Osteocyte (in vitro differentiated cells): ENCODE measurements around the gene CORO1C. TPM values are rescaled to one million over a fixed set of nuclear protein-coding genes. Genes with fewer than 3 reads are reported as not detected.

ENCODE experiments used
- DNase-seq: peaks from one replicate; pipeline ENCODE4 v3.0.0; 2021; ENCODE audit warnings: mixed read lengths; ENCODE audit not compliant: unreplicated experiment; ENCODE audit errors: extremely low spot score
- H3K27ac Mint-ChIP-seq: one replicate; pipeline ENCODE4 v1.8.0; 2021; ENCODE audit warnings: mild to moderate bottlenecking, mixed read lengths; ENCODE audit not compliant: unreplicated experiment
- H3K27me3 Mint-ChIP-seq: one replicate; pipeline ENCODE4 v1.8.0; 2021; ENCODE audit warnings: mixed read lengths; ENCODE audit not compliant: unreplicated experiment
- H3K36me3 Mint-ChIP-seq: one replicate; pipeline ENCODE4 v1.8.0; 2021; ENCODE audit warnings: mixed read lengths; ENCODE audit not compliant: unreplicated experiment
- H3K4me1 Mint-ChIP-seq: one replicate; pipeline ENCODE4 v1.8.0; 2021; ENCODE audit warnings: mixed read lengths; ENCODE audit not compliant: unreplicated experiment
- H3K4me3 Mint-ChIP-seq: one replicate; pipeline ENCODE4 v1.8.0; 2021; ENCODE audit warnings: mild to moderate bottlenecking, moderate library complexity, mixed read lengths; ENCODE audit not compliant: unreplicated experiment
- H3K9me3 Mint-ChIP-seq: one replicate; pipeline ENCODE4 v1.8.0; 2021; ENCODE audit warnings: mixed read lengths; ENCODE audit not compliant: unreplicated experiment
- total RNA-seq: library from RNA; stranded (reverse); gene quantifications from 2 replicates; pipeline ENCODE4 v1.2.1, GENCODE V29; 2021
- TF ChIP-seq, protein P1 (sequence below): fragments of 200-600 bp; sonication (generic); IDR thresholded peaks from 2 replicates; pipeline ENCODE4 v1.5.0; 2021; ENCODE audit warnings: antibody characterized with exemption, mild to moderate bottlenecking, moderate library complexity

CORO1C gene
- total RNA-seq, 1 donor from 2014 or later = 234 TPM

DNA sequence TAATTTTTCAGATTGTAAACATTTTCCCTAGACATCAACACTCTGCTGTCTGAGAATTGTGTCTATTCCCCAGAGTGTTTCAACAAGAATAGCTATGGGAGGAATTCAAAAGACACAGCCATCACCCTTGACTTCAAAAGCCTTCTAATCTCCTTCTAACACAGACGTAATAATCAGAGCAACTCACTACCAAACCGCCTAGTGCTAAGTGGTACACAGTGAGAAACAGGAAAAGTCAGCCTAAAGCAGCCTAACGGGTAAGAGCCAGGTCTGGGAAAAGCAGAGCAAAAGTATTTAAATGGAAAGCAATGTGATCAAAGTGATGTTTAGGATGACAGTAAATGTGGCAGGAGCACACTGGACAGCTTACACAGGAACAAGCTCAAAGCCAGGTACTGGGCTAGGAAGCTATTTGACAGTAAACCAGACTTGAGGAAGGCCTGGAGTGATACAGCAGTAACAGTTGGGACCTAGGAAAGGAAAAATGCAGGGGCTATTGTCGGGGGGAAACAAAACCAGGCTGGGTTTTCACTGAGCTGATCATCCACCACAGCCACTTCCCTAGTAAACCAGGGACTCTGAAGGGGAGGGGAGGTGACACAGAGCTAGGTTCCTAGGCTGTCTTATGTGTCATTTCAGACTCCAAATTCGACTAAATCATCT, 29.4 kb downstream of the CORO1C start:
- H3K36me3 Mint-ChIP-seq = peaks cover 51% of the 10 kb centered on the region
- H3K4me1 Mint-ChIP-seq = peaks cover 65% of the 10 kb centered on the region
- peak overlapping the region; percentile 70 for H3K27ac Mint-ChIP-seq
- no peaks in the 10 kb centered on the region for H3K9me3 Mint-ChIP-seq
- no peaks in the 10 kb centered on the region for H3K27me3 Mint-ChIP-seq
- TF ChIP-seq, protein P1, sequence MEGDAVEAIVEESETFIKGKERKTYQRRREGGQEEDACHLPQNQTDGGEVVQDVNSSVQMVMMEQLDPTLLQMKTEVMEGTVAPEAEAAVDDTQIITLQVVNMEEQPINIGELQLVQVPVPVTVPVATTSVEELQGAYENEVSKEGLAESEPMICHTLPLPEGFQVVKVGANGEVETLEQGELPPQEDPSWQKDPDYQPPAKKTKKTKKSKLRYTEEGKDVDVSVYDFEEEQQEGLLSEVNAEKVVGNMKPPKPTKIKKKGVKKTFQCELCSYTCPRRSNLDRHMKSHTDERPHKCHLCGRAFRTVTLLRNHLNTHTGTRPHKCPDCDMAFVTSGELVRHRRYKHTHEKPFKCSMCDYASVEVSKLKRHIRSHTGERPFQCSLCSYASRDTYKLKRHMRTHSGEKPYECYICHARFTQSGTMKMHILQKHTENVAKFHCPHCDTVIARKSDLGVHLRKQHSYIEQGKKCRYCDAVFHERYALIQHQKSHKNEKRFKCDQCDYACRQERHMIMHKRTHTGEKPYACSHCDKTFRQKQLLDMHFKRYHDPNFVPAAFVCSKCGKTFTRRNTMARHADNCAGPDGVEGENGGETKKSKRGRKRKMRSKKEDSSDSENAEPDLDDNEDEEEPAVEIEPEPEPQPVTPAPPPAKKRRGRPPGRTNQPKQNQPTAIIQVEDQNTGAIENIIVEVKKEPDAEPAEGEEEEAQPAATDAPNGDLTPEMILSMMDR = no peak
- H3K4me3 Mint-ChIP-seq = no peak overlapping the region
- DNase-seq = no peak

GRCh38 chr12:108700833-108701541, 30.3 kb downstream of the CORO1C start:
- H3K36me3 Mint-ChIP-seq = peaks cover 45% of the 10 kb centered on the region
- H3K27ac Mint-ChIP-seq = peak overlapping the region; percentile 70
- no peaks in the 10 kb centered on the region for H3K27me3 Mint-ChIP-seq
- DNase-seq = no peak
- H3K4me1 Mint-ChIP-seq = peaks cover 70% of the 10 kb centered on the region
- H3K4me3 Mint-ChIP-seq = no peak overlapping the region
- TF ChIP-seq, protein P1 = no peak
- H3K9me3 Mint-ChIP-seq = no peaks in the 10 kb centered on the region

DNA sequence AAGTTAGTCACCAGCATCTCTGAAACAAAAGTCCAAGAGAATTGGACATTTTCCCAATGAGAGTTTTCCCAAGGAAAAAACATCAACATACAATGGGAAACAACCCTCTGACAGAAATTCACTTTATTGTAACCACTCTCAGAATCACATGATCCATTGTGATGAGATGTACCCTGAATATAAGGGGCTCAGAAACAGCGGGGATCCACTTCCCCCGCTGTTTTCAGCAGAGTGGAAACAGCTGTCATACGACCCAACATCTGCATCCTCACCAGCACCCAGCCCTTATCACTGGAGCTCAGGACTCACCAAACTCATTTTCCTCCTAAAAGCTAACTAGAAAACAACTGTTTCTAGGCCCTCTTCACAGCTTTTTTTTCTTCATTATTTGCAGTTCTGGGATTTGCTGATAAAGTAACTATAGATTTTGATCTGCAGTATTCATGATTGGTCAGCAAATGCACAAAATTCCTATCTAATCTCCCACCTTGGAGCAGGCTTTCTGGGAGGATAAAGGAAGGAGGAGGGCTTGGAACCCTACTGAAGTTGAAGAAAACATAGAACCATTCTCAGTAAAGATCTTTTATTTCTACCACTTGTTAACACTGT, 31.3 kb downstream of the CORO1C start:
- Mint-ChIP-seq H3K9me3 (no peaks in the 10 kb centered on the region), H3K4me3 (no peak overlapping the region), H3K4me1 (peaks cover 74% of the 10 kb centered on the region), H3K36me3 (peaks cover 44% of the 10 kb centered on the region), H3K27me3 (no peaks in the 10 kb centered on the region), H3K27ac (peak overlapping the region; percentile 65)
- no peak for DNase-seq
- TF ChIP-seq, protein P1 = no peak

- H3K27ac Mint-ChIP-seq = peak overlapping the region; percentile 46
- H3K27me3 Mint-ChIP-seq = no peaks in the 10 kb centered on the region
Measured at GRCh38 chr12:108697905-108698304, 33.4 kb downstream of the CORO1C start.

More at GRCh38 chr12:108697905-108698304, 33.4 kb downstream of the CORO1C start:
- Mint-ChIP-seq H3K4me1 (peaks cover 70% of the 10 kb centered on the region), H3K9me3 (no peaks in the 10 kb centered on the region), H3K4me3 (no peak overlapping the region), H3K36me3 (peaks cover 47% of the 10 kb centered on the region)
- TF ChIP-seq, protein P1 = no peak
- DNase-seq = no peak
